SU-DHL-6 (cell line): ENCODE data around the gene TNIP1.

Experiments used
- H2AFZ ChIP-seq: fragments of 200-600 bp; sonication (generic); 2 replicates; pipeline ENCODE4 v1.6.1; 2014; ENCODE audit warnings: low read depth, mild to moderate bottlenecking, moderate library complexity, mixed read lengths, antibody characterized with exemption, low read length; ENCODE audit not compliant: severe bottlenecking
- H3F3A ChIP-seq: fragments of 200-600 bp; shearing (Covaris generic); 2 replicates; pipeline ENCODE4 v1.6.0; 2016; ENCODE audit warnings: antibody characterized with exemption, mild to moderate bottlenecking; ENCODE audit not compliant: insufficient read depth
- H3K27ac ChIP-seq: fragments of 200-600 bp; sonication (generic); 2 replicates; pipeline ENCODE4 v1.5.1; 2016; ENCODE audit warnings: low read depth, mild to moderate bottlenecking, low read length, moderate library complexity, mixed read lengths
- H3K27me3 ChIP-seq: fragments of 200-600 bp; sonication (generic), shearing (Covaris generic); 2 replicates; pipeline ENCODE4 v1.6.0; 2014; ENCODE audit warnings: mild to moderate bottlenecking, low read length
- H3K36me3 ChIP-seq: fragments of 200-600 bp; sonication (generic); 2 replicates; pipeline ENCODE4 v1.6.1; 2014; ENCODE audit warnings: mild to moderate bottlenecking, low read length, mixed read lengths
- H3K4me2 ChIP-seq: fragments of 300-600, 200-600 bp; shearing (Covaris generic), sonication (generic); 2 replicates; pipeline ENCODE4 v1.6.0; 2014; ENCODE audit warnings: low read length, low read depth, mild to moderate bottlenecking; ENCODE audit not compliant: poor library complexity, severe bottlenecking
- H3K4me3 ChIP-seq: fragments of 200-600 bp; sonication (generic); 2 replicates; pipeline ENCODE4 v1.5.1; 2014; ENCODE audit warnings: antibody characterized with exemption, low read length, mild to moderate bottlenecking, mixed read lengths; ENCODE audit not compliant: insufficient read depth, poor library complexity, severe bottlenecking
- H3K79me2 ChIP-seq: fragments of 200-600 bp; sonication (generic); 2 replicates; pipeline ENCODE4 v1.6.1; 2014; ENCODE audit warnings: mild to moderate bottlenecking, low read length, moderate library complexity; ENCODE audit not compliant: insufficient read depth
- H3K9ac ChIP-seq: fragments of 200-600 bp; sonication (generic); 2 replicates; pipeline ENCODE4 v1.7.0; 2014; ENCODE audit warnings: mild to moderate bottlenecking, low read length
- H3K9me2 ChIP-seq: fragments of 200-600 bp; sonication (generic); replicated peaks from 2 replicates; pipeline ENCODE4 v1.6.1; 2014; ENCODE audit warnings: low read length; ENCODE audit not compliant: insufficient read depth
- H3K9me3 ChIP-seq: fragments of 200-600 bp; sonication (generic); 2 replicates; pipeline ENCODE4 v1.6.1; 2014; ENCODE audit warnings: low read length, mixed read lengths; ENCODE audit not compliant: insufficient read depth
- H4K20me1 ChIP-seq: fragments of 200-600 bp; sonication (generic); 2 replicates; pipeline ENCODE4 v1.6.1; 2014; ENCODE audit warnings: low read depth, mild to moderate bottlenecking, antibody characterized with exemption, low read length, moderate library complexity, mixed read lengths
- EZH2phosphoT487 ChIP-seq: fragments of 200-600 bp; sonication (generic), shearing (Covaris generic); conservative IDR thresholded peaks from 2 replicates; pipeline ENCODE4 v1.6.1; 2018; ENCODE audit warnings: mild to moderate bottlenecking, antibody characterized with exemption, low read length, moderate library complexity, mixed read lengths
- TF ChIP-seq, protein P1 (sequence below): fragments of 200-600 bp; sonication (generic); IDR thresholded peaks from one replicate; pipeline ENCODE4 v1.5.1; 2017; ENCODE audit warnings: antibody characterized with exemption, mild to moderate bottlenecking, low read length, moderate library complexity; ENCODE audit not compliant: insufficient read depth, poor library complexity, severe bottlenecking

The TNIP1 gene

GRCh38 chr5:151005950-151006576 lies 74.8 kb downstream of the TNIP1 start:
- Histone ChIP-seq H3K4me3 (no peak overlapping the region), H3K79me2 (no peaks in the 10 kb centered on the region), H3K36me3 (no peaks in the 10 kb centered on the region), H2AFZ (no peak overlapping the region), H4K20me1 (no peaks in the 10 kb centered on the region), H3K27ac (no peak overlapping the region), H3K9me3 (no peaks in the 10 kb centered on the region), H3F3A (no peaks in the 10 kb centered on the region), H3K9me2 (no peaks in the 10 kb centered on the region), H3K4me2 (no peak overlapping the region), H3K27me3 (no peaks in the 10 kb centered on the region), H3K9ac (no peak overlapping the region)
- TF ChIP-seq, protein P1, sequence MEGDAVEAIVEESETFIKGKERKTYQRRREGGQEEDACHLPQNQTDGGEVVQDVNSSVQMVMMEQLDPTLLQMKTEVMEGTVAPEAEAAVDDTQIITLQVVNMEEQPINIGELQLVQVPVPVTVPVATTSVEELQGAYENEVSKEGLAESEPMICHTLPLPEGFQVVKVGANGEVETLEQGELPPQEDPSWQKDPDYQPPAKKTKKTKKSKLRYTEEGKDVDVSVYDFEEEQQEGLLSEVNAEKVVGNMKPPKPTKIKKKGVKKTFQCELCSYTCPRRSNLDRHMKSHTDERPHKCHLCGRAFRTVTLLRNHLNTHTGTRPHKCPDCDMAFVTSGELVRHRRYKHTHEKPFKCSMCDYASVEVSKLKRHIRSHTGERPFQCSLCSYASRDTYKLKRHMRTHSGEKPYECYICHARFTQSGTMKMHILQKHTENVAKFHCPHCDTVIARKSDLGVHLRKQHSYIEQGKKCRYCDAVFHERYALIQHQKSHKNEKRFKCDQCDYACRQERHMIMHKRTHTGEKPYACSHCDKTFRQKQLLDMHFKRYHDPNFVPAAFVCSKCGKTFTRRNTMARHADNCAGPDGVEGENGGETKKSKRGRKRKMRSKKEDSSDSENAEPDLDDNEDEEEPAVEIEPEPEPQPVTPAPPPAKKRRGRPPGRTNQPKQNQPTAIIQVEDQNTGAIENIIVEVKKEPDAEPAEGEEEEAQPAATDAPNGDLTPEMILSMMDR: no peak
- no peak for TF ChIP-seq EZH2phosphoT487

DNA sequence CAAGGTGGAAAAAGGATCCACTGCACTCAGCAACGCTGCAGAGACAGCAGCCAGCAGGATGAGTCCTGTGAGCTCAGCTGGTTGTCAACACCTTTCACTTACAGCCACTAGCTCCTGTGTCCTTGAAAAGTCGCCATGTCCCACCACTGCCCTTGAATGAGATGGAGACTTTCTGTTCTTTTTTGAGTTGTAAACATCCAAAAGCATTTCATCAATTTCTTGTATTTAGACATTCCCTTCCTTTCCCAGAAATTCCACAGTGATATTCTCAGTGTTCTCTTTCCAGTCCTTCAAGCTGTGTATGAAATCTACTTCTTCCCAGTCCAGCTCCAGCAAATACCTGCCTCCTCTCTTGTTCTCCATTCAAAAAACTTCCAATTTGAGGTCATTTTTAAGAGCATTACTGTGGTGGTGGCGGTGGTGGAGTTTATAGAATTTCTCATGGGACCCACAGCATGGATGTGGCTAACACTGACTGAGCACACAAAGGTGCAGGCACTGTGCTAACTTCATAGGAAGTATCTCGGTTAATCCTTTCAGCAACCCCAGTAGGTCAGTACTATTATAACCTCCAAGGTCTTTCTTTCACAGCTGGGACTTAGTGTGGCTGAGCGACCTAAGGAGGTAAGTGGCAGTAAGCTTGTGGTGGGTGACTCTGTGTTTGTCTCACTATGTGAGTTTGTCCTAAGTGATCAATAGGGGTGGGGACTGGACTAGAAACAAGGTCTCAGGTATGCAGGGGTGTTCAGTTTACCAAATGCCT lies 75.5 kb downstream of the TNIP1 start:
- H4K20me1 ChIP-seq: no peaks in the 10 kb centered on the region
- no peaks in the 10 kb centered on the region for H3F3A ChIP-seq
- H3K79me2 ChIP-seq: no peaks in the 10 kb centered on the region
- H3K4me3 ChIP-seq: no peak overlapping the region
- no peak for TF ChIP-seq EZH2phosphoT487
- TF ChIP-seq, protein P1: no peak
- no peaks in the 10 kb centered on the region for H3K36me3 ChIP-seq
- H3K9me2 ChIP-seq: no peaks in the 10 kb centered on the region
- H2AFZ ChIP-seq: no peak overlapping the region
- H3K4me2 ChIP-seq: no peak overlapping the region
- H3K27ac ChIP-seq: no peak overlapping the region
- H3K27me3 ChIP-seq: no peaks in the 10 kb centered on the region
- H3K9ac ChIP-seq: no peak overlapping the region
- no peaks in the 10 kb centered on the region for H3K9me3 ChIP-seq

GRCh38 chr5:151004499-151004898 lies 76.3 kb downstream of the TNIP1 start:
- Histone ChIP-seq H3K4me2 (no peak overlapping the region), H3K27ac (no peak overlapping the region), H4K20me1 (no peaks in the 10 kb centered on the region), H3K9me2 (no peaks in the 10 kb centered on the region), H3F3A (no peaks in the 10 kb centered on the region), H3K9me3 (no peaks in the 10 kb centered on the region), H3K79me2 (no peaks in the 10 kb centered on the region), H3K4me3 (no peak overlapping the region), H3K36me3 (no peaks in the 10 kb centered on the region), H2AFZ (no peak overlapping the region), H3K27me3 (peaks cover 3% of the 10 kb centered on the region; the same call in 1 of the 2 replicates), H3K9ac (no peak overlapping the region)
- TF ChIP-seq, protein P1: no peak
- no peak for TF ChIP-seq EZH2phosphoT487
